ENCODE measurements around the gene RAB13. TPM values are rescaled to one million over a fixed set of nuclear protein-coding genes. Genes with fewer than 3 reads are reported as not detected.

The RAB13 gene
- polyA plus RNA-seq, 1 of the 3 experiments (the other 2 are of a cell fraction): 156 TPM

DNA sequence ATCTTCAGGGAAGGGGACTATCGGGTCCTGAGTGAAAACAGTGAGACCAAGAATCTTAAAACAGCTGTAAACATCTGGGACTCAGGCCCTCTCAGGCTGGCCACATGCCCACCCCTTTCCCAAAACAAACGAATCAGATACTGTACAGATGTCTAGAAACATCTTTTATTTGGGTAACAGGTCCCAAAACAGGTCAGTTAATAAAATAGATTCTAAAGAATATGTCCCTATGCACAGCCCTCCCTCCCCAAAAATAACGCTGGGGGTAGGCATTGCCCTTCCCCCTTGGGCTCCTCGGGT, 27.2 kb downstream of the RAB13 start:
- H3K9ac ChIP-seq: no peak overlapping the region
- peaks cover 12 to 26% of the 10 kb centered on the region in 2 experiments for H3K36me3 ChIP-seq (replicated peaks in 1 of 2; ENCODE audit: control insufficient read depth in 1 of 2, insufficient read depth in 2 of 2, low read length in 1 of 2)
- 33% methylated on average over 4 of the region's 4 CpGs for WGBS (ENCODE audit: low lambda C conversion rate)
- CTCF ChIA-PET: interaction anchor here (0.9 to 8.6 kb wide), 3 partner anchors 8 to 27 kb away, joined by 5 to 51 read pairs (median 50); partner anchors contain the start of genes DENND4B and RAB13
- H2AFZ ChIP-seq (ENCODE audit: low read depth): no peak overlapping the region
- no peaks in the 10 kb centered on the region for H3K27me3 ChIP-seq (ENCODE audit: insufficient read depth)
- H3K9me3 ChIP-seq: no peaks in the 10 kb centered on the region
- peak overlapping the region; percentile 38; the same call in 1 of the 2 replicates for H3K4me2 ChIP-seq
- no peak for TF ChIP-seq TAF1 (IDR thresholded peaks at IDR 0.05; ENCODE audit: borderline replicate concordance, low read depth, low read length)
- TF ChIP-seq, protein P1, sequence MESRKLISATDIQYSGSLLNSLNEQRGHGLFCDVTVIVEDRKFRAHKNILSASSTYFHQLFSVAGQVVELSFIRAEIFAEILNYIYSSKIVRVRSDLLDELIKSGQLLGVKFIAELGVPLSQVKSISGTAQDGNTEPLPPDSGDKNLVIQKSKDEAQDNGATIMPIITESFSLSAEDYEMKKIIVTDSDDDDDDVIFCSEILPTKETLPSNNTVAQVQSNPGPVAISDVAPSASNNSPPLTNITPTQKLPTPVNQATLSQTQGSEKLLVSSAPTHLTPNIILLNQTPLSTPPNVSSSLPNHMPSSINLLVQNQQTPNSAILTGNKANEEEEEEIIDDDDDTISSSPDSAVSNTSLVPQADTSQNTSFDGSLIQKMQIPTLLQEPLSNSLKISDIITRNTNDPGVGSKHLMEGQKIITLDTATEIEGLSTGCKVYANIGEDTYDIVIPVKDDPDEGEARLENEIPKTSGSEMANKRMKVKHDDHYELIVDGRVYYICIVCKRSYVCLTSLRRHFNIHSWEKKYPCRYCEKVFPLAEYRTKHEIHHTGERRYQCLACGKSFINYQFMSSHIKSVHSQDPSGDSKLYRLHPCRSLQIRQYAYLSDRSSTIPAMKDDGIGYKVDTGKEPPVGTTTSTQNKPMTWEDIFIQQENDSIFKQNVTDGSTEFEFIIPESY (IDR thresholded peaks at IDR 0.05; ENCODE audit: borderline replicate concordance, low read depth): no peak
- TF ChIP-seq RFX5 (IDR thresholded peaks at IDR 0.05; ENCODE audit: low read length): no peak
- no peak for TF ChIP-seq FOXM1 (IDR thresholded peaks at IDR 0.05; ENCODE audit: low read depth)
- TF ChIP-seq CHD2 (IDR thresholded peaks at IDR 0.05; ENCODE audit: low read length, partially characterized antibody): no peak
- TF ChIP-seq NRF1 (IDR thresholded peaks at IDR 0.05; ENCODE audit: low read depth, low read length): no peak
- no peak for TF ChIP-seq TCF12 (IDR thresholded peaks at IDR 0.05)
- no peak for TF ChIP-seq YY1 (IDR thresholded peaks at IDR 0.05; ENCODE audit: low read depth)
- peak overlapping the region; percentile 25 to 77; a peak in 3 of 4 replicates for H3K27ac ChIP-seq (ENCODE audit: low read depth in 2 of 2, low read length in 1 of 2)
- H3F3A ChIP-seq (replicated peaks; ENCODE audit: insufficient read depth): peaks cover 15% of the 10 kb centered on the region
- peaks cover 38% of the 10 kb centered on the region for H4K20me1 ChIP-seq (ENCODE audit: insufficient read depth)
- peaks cover 5 to 55% of the 10 kb centered on the region in 2 experiments; a peak in 3 of 4 replicates for H3K4me1 ChIP-seq (ENCODE audit: control insufficient read depth in 1 of 2, insufficient read depth in 2 of 2, low read depth in 1 of 2, low read length in 1 of 2)
- H3K79me2 ChIP-seq (ENCODE audit: insufficient read depth): peaks cover 69% of the 10 kb centered on the region
- H3K9me2 ChIP-seq: no peaks in the 10 kb centered on the region
- DNase-seq: no peak
- no peak overlapping the region; a peak in 1 of 4 replicates for H3K4me3 ChIP-seq (ENCODE audit: low read depth in 2 of 2, low read length in 1 of 2)
- POLR2A ChIA-PET: interaction anchor here (0.8 to 4.4 kb wide), 7 partner anchors 8 to 93 kb away, joined by 3 to 32 read pairs (median 4); partner anchors contain the start of genes CREB3L4, DENND4B, GATAD2B and JTB

DNA sequence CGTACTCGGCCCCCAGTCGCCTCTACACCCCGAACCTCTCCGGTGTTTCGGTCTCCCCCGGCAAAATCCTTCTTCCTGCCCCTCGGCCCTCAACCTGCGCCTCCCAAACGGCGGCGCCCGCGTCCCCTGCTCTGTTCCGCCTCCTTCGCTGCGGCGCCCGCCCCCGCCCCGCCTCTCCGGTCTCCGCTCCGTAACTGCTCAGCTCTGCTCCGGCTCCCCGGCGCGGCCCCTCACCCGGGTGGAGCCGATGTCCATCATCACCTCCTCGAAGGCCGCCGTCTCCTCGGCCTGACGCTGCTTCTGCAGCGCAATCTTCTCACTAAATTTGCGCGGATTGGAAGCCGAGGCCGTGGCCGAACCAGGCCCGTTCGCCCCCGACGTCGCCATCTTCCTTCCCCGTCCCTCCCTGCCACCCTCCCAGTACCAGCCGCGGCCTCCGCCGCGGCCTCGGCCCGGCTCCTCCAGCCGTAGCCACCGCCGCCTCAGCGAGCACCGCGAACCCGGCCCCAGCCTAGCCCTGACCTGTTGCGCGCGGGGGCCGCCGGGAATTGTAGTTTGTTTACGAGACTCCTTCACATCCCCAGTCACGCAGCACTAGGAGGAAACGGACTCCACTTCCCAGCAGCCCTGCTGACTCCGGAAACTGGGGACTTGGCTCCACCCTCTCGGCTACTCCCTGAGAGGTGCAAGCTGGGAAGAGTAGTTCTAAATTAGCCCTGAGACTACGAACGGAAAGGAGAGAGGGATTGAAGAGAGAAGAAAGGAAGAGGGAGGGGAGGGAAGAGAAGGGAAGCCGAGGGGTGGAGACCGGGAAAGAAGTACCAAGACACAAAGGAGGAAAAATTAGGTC, 27.8 kb downstream of the RAB13 start, which contains the start of gene CRTC2:
Gene CRTC2 (minus strand): TSS at position 502 of the 850 bp plus-strand sequence. CDS start 115 bp downstream, at position 387.
- Histone ChIP-seq H3K36me3 (replicated peaks in 1 of 2; ENCODE audit: control insufficient read depth in 1 of 2, insufficient read depth in 2 of 2, low read length in 1 of 2) (peaks cover 12 to 31% of the 10 kb centered on the region in 2 experiments), H3K79me2 (ENCODE audit: insufficient read depth) (peaks cover 75% of the 10 kb centered on the region), H3K9me2 (no peaks in the 10 kb centered on the region), H3K4me1 (ENCODE audit: control insufficient read depth in 1 of 2, insufficient read depth in 2 of 2, low read depth in 1 of 2, low read length in 1 of 2) (peaks cover 5 to 53% of the 10 kb centered on the region in 2 experiments; a peak in 3 of 4 replicates), H4K20me1 (ENCODE audit: insufficient read depth) (peaks cover 41% of the 10 kb centered on the region), H3K9ac (peak within 1 kb of the TSS; percentile 94), H3K4me2 (peak within 1 kb of the TSS; percentile 82), H3K4me3 (ENCODE audit: low read depth in 2 of 2, low read length in 1 of 2) (peak within 1 kb of the TSS; percentile 69 to 95), H3K27ac (ENCODE audit: low read depth in 2 of 2, low read length in 1 of 2) (peak within 1 kb of the TSS; percentile 88 to 96), H3F3A (replicated peaks; ENCODE audit: insufficient read depth) (peaks cover 15% of the 10 kb centered on the region), H2AFZ (ENCODE audit: low read depth) (no peak within 1 kb of the TSS), H3K9me3 (no peaks in the 10 kb centered on the region), H3K27me3 (ENCODE audit: insufficient read depth) (no peaks in the 10 kb centered on the region)
- WGBS (ENCODE audit: low lambda C conversion rate): 0% methylated on average over 39 of the region's 75 CpGs
- ChIA-PET POLR2A (interaction anchor here (0.8 to 4.4 kb wide), 8 partner anchors 9 to 92 kb away, joined by 3 to 32 read pairs (median 4); partner anchors contain the start of genes CREB3L4, DENND4B, GATAD2B and JTB), CTCF (interaction anchor here (0.9 to 8.6 kb wide), 5 partner anchors 9 to 138 kb away, joined by 3 to 51 read pairs (median 10); partner anchors contain the start of genes CREB3L4, DENND4B and RAB13)
- DNase-seq: peak; percentile 97
- TF ChIP-seq FOXJ3 (CRISPR knock-in tag; IDR thresholded peaks at IDR 0.05) (no peak; the same call in 1 of the 2 replicates), GATA2 (CRISPR knock-in tag; IDR thresholded peaks at IDR 0.05) (no peak), FOSL2 (IDR thresholded peaks at IDR 0.05; ENCODE audit: borderline replicate concordance, low read depth) (no peak), TCF12 (IDR thresholded peaks at IDR 0.05) (peak; percentile 26; the same call in 1 of the 2 replicates), EP300 (IDR thresholded peaks at IDR 0.05; ENCODE audit: borderline replicate concordance in 1 of 2, low read depth in 1 of 2, low read length in 1 of 2) (no peak), ELF1 (IDR thresholded peaks at IDR 0.05) (peak; percentile 98), RFX5 (IDR thresholded peaks at IDR 0.05; ENCODE audit: low read length) (no peak), NRF1 (IDR thresholded peaks at IDR 0.05; ENCODE audit: low read depth, low read length) (no peak), NFIC (IDR thresholded peaks at IDR 0.05; ENCODE audit: borderline replicate concordance) (no peak; the same call in 1 of the 2 replicates), RXRA (IDR thresholded peaks at IDR 0.05; ENCODE audit: borderline replicate concordance, low read depth) (no peak)
- TF ChIP-seq, protein P2, sequence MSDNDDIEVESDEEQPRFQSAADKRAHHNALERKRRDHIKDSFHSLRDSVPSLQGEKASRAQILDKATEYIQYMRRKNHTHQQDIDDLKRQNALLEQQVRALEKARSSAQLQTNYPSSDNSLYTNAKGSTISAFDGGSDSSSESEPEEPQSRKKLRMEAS (IDR thresholded peaks at IDR 0.05; ENCODE audit: low read depth): no peak
- TF ChIP-seq, protein P3, sequence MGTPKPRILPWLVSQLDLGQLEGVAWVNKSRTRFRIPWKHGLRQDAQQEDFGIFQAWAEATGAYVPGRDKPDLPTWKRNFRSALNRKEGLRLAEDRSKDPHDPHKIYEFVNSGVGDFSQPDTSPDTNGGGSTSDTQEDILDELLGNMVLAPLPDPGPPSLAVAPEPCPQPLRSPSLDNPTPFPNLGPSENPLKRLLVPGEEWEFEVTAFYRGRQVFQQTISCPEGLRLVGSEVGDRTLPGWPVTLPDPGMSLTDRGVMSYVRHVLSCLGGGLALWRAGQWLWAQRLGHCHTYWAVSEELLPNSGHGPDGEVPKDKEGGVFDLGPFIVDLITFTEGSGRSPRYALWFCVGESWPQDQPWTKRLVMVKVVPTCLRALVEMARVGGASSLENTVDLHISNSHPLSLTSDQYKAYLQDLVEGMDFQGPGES (IDR thresholded peaks at IDR 0.05; ENCODE audit: low read depth, low read length): no peak
- TF ChIP-seq, protein P4, sequence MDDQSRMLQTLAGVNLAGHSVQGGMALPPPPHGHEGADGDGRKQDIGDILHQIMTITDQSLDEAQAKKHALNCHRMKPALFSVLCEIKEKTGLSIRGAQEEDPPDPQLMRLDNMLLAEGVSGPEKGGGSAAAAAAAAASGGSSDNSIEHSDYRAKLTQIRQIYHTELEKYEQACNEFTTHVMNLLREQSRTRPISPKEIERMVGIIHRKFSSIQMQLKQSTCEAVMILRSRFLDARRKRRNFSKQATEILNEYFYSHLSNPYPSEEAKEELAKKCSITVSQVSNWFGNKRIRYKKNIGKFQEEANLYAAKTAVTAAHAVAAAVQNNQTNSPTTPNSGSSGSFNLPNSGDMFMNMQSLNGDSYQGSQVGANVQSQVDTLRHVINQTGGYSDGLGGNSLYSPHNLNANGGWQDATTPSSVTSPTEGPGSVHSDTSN (IDR thresholded peaks at IDR 0.05): no peak; the same call in none of the 2 replicates
